GM12892 (cell line): ENCODE measurements around the gene TRRAP.

Experiments used
- POLR2A ChIP-seq: IDR thresholded peaks from 2 replicates; pipeline ENCODE4 v1.6.1; 2011; ENCODE audit warnings: low read depth, low read length, control low read depth
- POLR2AphosphoS5 ChIP-seq: IDR thresholded peaks from 2 replicates; pipeline ENCODE4 v1.6.1; 2011; ENCODE audit warnings: low read depth, low read length, control low read depth
- TAF1 ChIP-seq: IDR thresholded peaks from 2 replicates; pipeline ENCODE4 v1.6.1; 2011; ENCODE audit warnings: low read depth, mild to moderate bottlenecking, control low read depth, low read length, borderline replicate concordance

GRCh38 chr7:98933321-98933720 lies 55.0 kb downstream of the TRRAP start:
- no peak for TF ChIP-seq POLR2AphosphoS5
- TF ChIP-seq POLR2A: no peak
- TF ChIP-seq TAF1: no peak
